Cardiac muscle cell (in vitro differentiated cells and primary cell): ENCODE data around the gene KHK. TPM values are rescaled to one million over a fixed set of nuclear protein-coding genes. Genes with fewer than 3 reads are reported as not detected.

Experiments
- DNase-seq, 2 donors: peaks; one replicate each; pipeline versions ENCODE4 v3.0.0 to v3.0.0-alpha.2; 2010 to 2017; ENCODE audit warnings: low read depth in 1 of 2, low spot score in 1 of 2
- H3K27ac ChIP-seq: fragments of 200-600 bp; sonication (generic); 2 replicates; pipeline ENCODE4 v1.5.1; 2016
- H3K27me3 ChIP-seq: fragments of 200-600 bp; sonication (generic); 2 replicates; pipeline ENCODE4 v1.6.0; 2016; ENCODE audit warnings: control low read depth
- H3K36me3 ChIP-seq: fragments of 200-600 bp; sonication (generic); 2 replicates; pipeline ENCODE4 v1.5.1; 2016; ENCODE audit warnings: control low read depth
- H3K4me1 ChIP-seq: fragments of 200-600 bp; sonication (generic); 2 replicates; pipeline ENCODE4 v1.8.1; 2017; ENCODE audit warnings: low read depth, mild to moderate bottlenecking, mixed run types
- H3K4me3 ChIP-seq: fragments of 200-600 bp; sonication (generic); 2 replicates; pipeline ENCODE4 v1.5.1; 2016; ENCODE audit warnings: mild to moderate bottlenecking
- H3K9me3 ChIP-seq: fragments of 200-600 bp; sonication (generic); 2 replicates; pipeline ENCODE4 v1.5.1; 2017; ENCODE audit warnings: low read depth, mild to moderate bottlenecking, control low read depth
- CTCF ChIP-seq: IDR thresholded peaks from 2 replicates; pipeline ENCODE4 v1.5.1; 2012; ENCODE audit warnings: low read depth, mild to moderate bottlenecking, low read length
- polyA plus RNA-seq: library from polyadenylated mRNA; unstranded; fragments of >200 nt; fragmentation: Nextera tagmentation; extraction: Ambion mirVana; gene quantifications from 2 replicates; pipeline ENCODE4 v1.2.1, GENCODE V29; 2016
- total RNA-seq: library from RNA; depleted of rRNA; stranded (reverse); fragments of >200 nt; gene quantifications from 2 replicates; pipeline ENCODE4 v1.2.3, GENCODE V29; 2016

KHK gene
- total and polyA plus RNA-seq, 2 experiments from 2014 or later, result 9.6 to 12.9 TPM

GRCh38 chr2:27121906-27122305, 35.3 kb downstream of the KHK start:
- Histone ChIP-seq H3K4me3 (no peak overlapping the region), H3K9me3 (no peaks in the 10 kb centered on the region), H3K27me3 (peaks cover 66% of the 10 kb centered on the region), H3K36me3 (no peaks in the 10 kb centered on the region), H3K27ac (no peak overlapping the region), H3K4me1 (no peaks in the 10 kb centered on the region)
- no peak for TF ChIP-seq CTCF
- DNase-seq, result no peak

- Histone ChIP-seq H3K9me3 (no peaks in the 10 kb centered on the region), H3K27me3 (peaks cover 57% of the 10 kb centered on the region)
Observed at GRCh38 chr2:27122791-27123190, 36.2 kb downstream of the KHK start.

GRCh38 chr2:27123302-27124150, 37.0 kb downstream of the KHK start, which contains the start of gene ABHD1:
Gene ABHD1 (plus strand): TSS chr2:27123815. CDS start chr2:27123949, 134 bp downstream.
- no peaks in the 10 kb centered on the region for H3K4me1 ChIP-seq
- no peaks in the 10 kb centered on the region for H3K9me3 ChIP-seq
- H3K4me3 ChIP-seq, result peak within 1 kb of the TSS; percentile 58
- peak; percentile 22 to 66 for DNase-seq
- no peak within 1 kb of the TSS for H3K27ac ChIP-seq
- no peak for TF ChIP-seq CTCF
- H3K36me3 ChIP-seq, result no peaks in the 10 kb centered on the region
- H3K27me3 ChIP-seq, result peaks cover 49% of the 10 kb centered on the region

More at GRCh38 chr2:27122791-27123190, 36.2 kb downstream of the KHK start:
- Histone ChIP-seq H3K36me3 (no peaks in the 10 kb centered on the region), H3K4me3 (no peak overlapping the region), H3K4me1 (no peaks in the 10 kb centered on the region), H3K27ac (no peak overlapping the region)
- no peak for DNase-seq
- TF ChIP-seq CTCF, result no peak

- Histone ChIP-seq H3K9me3 (no peaks in the 10 kb centered on the region), H3K27me3 (peaks cover 34% of the 10 kb centered on the region)
- TF ChIP-seq CTCF, result no peak
Observed at GRCh38 chr2:27125104-27125503, 38.5 kb downstream of the KHK start.

GRCh38 chr2:27126252-27126710, 39.7 kb downstream of the KHK start:
- TF ChIP-seq CTCF, result no peak
- no peak for DNase-seq
- Histone ChIP-seq H3K4me1 (no peaks in the 10 kb centered on the region), H3K9me3 (no peaks in the 10 kb centered on the region), H3K36me3 (peaks cover 4% of the 10 kb centered on the region), H3K27ac (no peak overlapping the region), H3K27me3 (peaks cover 22% of the 10 kb centered on the region), H3K4me3 (no peak overlapping the region)

More at GRCh38 chr2:27125104-27125503, 38.5 kb downstream of the KHK start:
- no peak for DNase-seq
- Histone ChIP-seq H3K4me3 (no peak overlapping the region), H3K4me1 (no peaks in the 10 kb centered on the region), H3K27ac (no peak overlapping the region), H3K36me3 (no peaks in the 10 kb centered on the region)
